HepG2 (cell line): ENCODE results near the gene H6PD. TPM values are rescaled to one million over a fixed set of nuclear protein-coding genes. Genes with fewer than 3 reads are reported as not detected.

Experiments used
- ATAC-seq: fragments of 200-7000 bp; cut with Tn5 transposase; 3 replicates; pipeline ENCODE4 v1.9.1; 2020; ENCODE audit warnings: mild to moderate bottlenecking, moderate library complexity
- BruUV-seq: library from RNA; stranded (reverse); fragments of 400-500 nt; replicated peaks from 2 replicates; lab custom pipeline; 2021; lab: Mats Ljungman, UMichigan
- CTCF ChIA-PET: fragments of 300-600 bp; formaldehyde crosslinking; extraction: SDS; loops from one replicate; lab custom pipeline; 2021; ENCODE audit warnings: low total read pairs, inconsistent platforms, low intra/inter-chr PET ratio; lab: Yijun Ruan, JAX
- POLR2A ChIA-PET: fragments of 350-600 bp; sonication (Branson Sonifier 250); formaldehyde crosslinking; loops from one replicate; lab custom pipeline; 2020; ENCODE audit warnings: antibody characterized with exemption, inconsistent platforms; lab: Yijun Ruan, JAX
- DNase-seq: peaks from one replicate; pipeline ENCODE4 v3.0.0-alpha.2; 2015; ENCODE audit warnings: low spot score
- FAIRE-seq: peaks from 3 replicates; lab custom pipeline; 2011; peaks lifted over from hg19 to GRCh38; lab: Jason Lieb, UNC
- H2AFZ ChIP-seq: one replicate; pipeline ENCODE4 v1.6.1; 2011; ENCODE audit warnings: low read length, inconsistent platforms
- H3K27ac ChIP-seq: fragments of 300-600 bp; 3 replicates; pipeline ENCODE4 v1.8.0; 2011; ENCODE audit warnings: mixed run types, mild to moderate bottlenecking, mixed read lengths, low read length, inconsistent platforms; ENCODE audit not compliant: insufficient read depth; ENCODE audit errors: extremely low read length
- H3K27me3 ChIP-seq, 2 experiments: fragments of 200-600 bp in 1 of 2; 2 replicates in 1 of 2; 3 replicates in 1 of 2; pipeline versions ENCODE4 v1.6.0 to v1.8.0; 2011; ENCODE audit warnings: low read length in 2 of 2, mild to moderate bottlenecking in 2 of 2, moderate library complexity in 2 of 2, inconsistent platforms in 1 of 2; ENCODE audit not compliant: insufficient read depth in 2 of 2, control insufficient read depth in 1 of 2
- H3K36me3 ChIP-seq, 2 experiments: fragments of 200-600 bp in 1 of 2; replicated peaks in 1 of 2; 2 replicates in 1 of 2; 3 replicates in 1 of 2; pipeline versions ENCODE4 v1.5.1 to v1.8.0; 2011; ENCODE audit warnings: low read length in 2 of 2, inconsistent platforms in 1 of 2; ENCODE audit not compliant: insufficient read depth in 2 of 2, control insufficient read depth in 1 of 2
- H3K4me1 ChIP-seq: 2 replicates; pipeline ENCODE4 v1.5.1; 2012; ENCODE audit warnings: low read length, inconsistent platforms; ENCODE audit not compliant: insufficient read depth
- H3K4me2 ChIP-seq: 2 replicates; pipeline ENCODE4 v1.6.0; 2011; ENCODE audit warnings: low read depth, low read length, inconsistent platforms
- H3K4me3 ChIP-seq, 3 experiments: fragments of 200-600 bp in 1 of 3; sonication (generic), shearing (Covaris generic) in 1 of 3; replicated peaks in 1 of 3; 2 replicates each; pipeline ENCODE4 v1.5.1; 2011 to 2016; ENCODE audit warnings: low read length in 3 of 3, inconsistent platforms in 2 of 3, low read depth in 2 of 3, mild to moderate bottlenecking in 2 of 3, control low read depth in 1 of 3, mixed read lengths in 1 of 3; ENCODE audit not compliant: insufficient read depth in 1 of 3
- H3K79me2 ChIP-seq: one replicate; pipeline ENCODE4 v1.6.1; 2011; ENCODE audit warnings: low read length, inconsistent platforms; ENCODE audit not compliant: insufficient read depth
- H3K9ac ChIP-seq: 2 replicates; pipeline ENCODE4 v1.6.0; 2011; ENCODE audit warnings: mild to moderate bottlenecking, low read depth, low read length, inconsistent platforms; ENCODE audit not compliant: insufficient read depth
- H3K9me3 ChIP-seq: 2 replicates; pipeline ENCODE4 v1.5.1; 2012; ENCODE audit warnings: mild to moderate bottlenecking, low read length
- H4K20me1 ChIP-seq: 2 replicates; pipeline ENCODE4 v1.6.0; 2011; ENCODE audit warnings: inconsistent platforms, mild to moderate bottlenecking, low read length, moderate library complexity; ENCODE audit not compliant: insufficient read depth
- HNRNPH1 ChIP-seq: fragments of 200-400 bp; formaldehyde crosslinking; optimal IDR thresholded peaks from 2 replicates; pipeline ENCODE3; 2017; ENCODE audit warnings: mild to moderate bottlenecking, low read depth, low read length
- MAFG ChIP-seq: sonication (generic); formaldehyde crosslinking; IDR thresholded peaks from 2 replicates; pipeline ENCODE4 v1.5.1; 2020; ENCODE audit warnings: mild to moderate bottlenecking, missing genetic modification reagents
- MIXL1 ChIP-seq: IDR thresholded peaks from 2 replicates; pipeline ENCODE4 v1.6.1; 2016
- ONECUT2 ChIP-seq: sonication (generic); formaldehyde crosslinking; IDR thresholded peaks from 2 replicates; pipeline ENCODE4 v1.4.0; 2020; ENCODE audit warnings: missing genetic modification reagents
- REL ChIP-seq: sonication (generic); formaldehyde crosslinking; conservative IDR thresholded peaks from 2 replicates; pipeline ENCODE4 v1.8.0; 2022; ENCODE audit warnings: mild to moderate bottlenecking, missing genetic modification reagents, moderate library complexity
- SALL2 ChIP-seq: sonication (generic); formaldehyde crosslinking; IDR thresholded peaks from 2 replicates; pipeline ENCODE4 v1.8.1; 2023; ENCODE audit warnings: mild to moderate bottlenecking, missing genetic modification reagents, inconsistent platforms
- TBX3 ChIP-seq: fragments of 450-650 bp; IDR thresholded peaks from 2 replicates; pipeline ENCODE4 v1.6.1; 2017; ENCODE audit warnings: antibody characterized with exemption, mild to moderate bottlenecking, inconsistent platforms, borderline replicate concordance
- YY1 ChIP-seq: IDR thresholded peaks from 2 replicates; pipeline ENCODE4 v1.6.1; 2011; ENCODE audit warnings: low read length, low read depth, moderate library complexity, mild to moderate bottlenecking; ENCODE audit not compliant: insufficient read depth, insufficient replicate concordance
- ZBTB10 ChIP-seq: sonication (generic); formaldehyde crosslinking; IDR thresholded peaks from 2 replicates; pipeline ENCODE4 v1.4.0; 2020; ENCODE audit warnings: missing genetic modification reagents, borderline replicate concordance
- ZBTB2 ChIP-seq: sonication (generic); formaldehyde crosslinking; IDR thresholded peaks from 2 replicates; pipeline ENCODE4 v1.8.0; 2022; ENCODE audit warnings: low read depth, missing genetic modification reagents
- ZNF234 ChIP-seq: sonication (generic); formaldehyde crosslinking; conservative IDR thresholded peaks from 2 replicates; pipeline ENCODE4 v1.5.1; 2020; ENCODE audit warnings: mild to moderate bottlenecking, missing genetic modification reagents
- ZNF333 ChIP-seq: sonication (generic); formaldehyde crosslinking; IDR thresholded peaks from 2 replicates; pipeline ENCODE4 v1.4.0; 2020; ENCODE audit warnings: mild to moderate bottlenecking, missing genetic modification reagents, borderline replicate concordance
- ZNF597 ChIP-seq: sonication (generic); formaldehyde crosslinking; IDR thresholded peaks from 2 replicates; pipeline ENCODE4 v1.5.0; 2020; ENCODE audit warnings: missing genetic modification reagents
- ZNF646 ChIP-seq: sonication (generic); formaldehyde crosslinking; IDR thresholded peaks from 2 replicates; pipeline ENCODE4 v1.9.0; 2021; ENCODE audit warnings: mild to moderate bottlenecking, missing genetic modification reagents
- WGBS: methylation state at CpG from one replicate; pipeline ENCODE4 v1.1.6; 2017; ENCODE audit warnings: low lambda C conversion rate; 5-methylcytosine and 5-hydroxymethylcytosine counted together
- in situ Hi-C: cut with HindIII; loops from 2 replicates; pipeline ENCODE4 v1.10.0; 2017; ENCODE audit warnings: low pct_unique_long_range_greater_than_20kb; ENCODE audit not compliant: extremely low pct_ligation_motif_present
- intact Hi-C: fragments of 100-400 bp; cut with micrococcal nuclease; formaldehyde crosslinking; loops from one replicate; pipeline ENCODE4 v1.10.0; 2022; ENCODE audit not compliant: unreplicated experiment
- polyA plus RNA-seq, 8 experiments: library from polyadenylated mRNA; depleted of rRNA in 3 of 8; stranded (reverse) in 7 of 8; unstranded in 1 of 8; fragments of >200 nt; fragmentation: Illumina TruSeq in 4 of 8; extraction: Trizol in 4 of 8; gene quantifications; 2 replicates each; pipeline versions ENCODE4 v1.2.1 to v1.2.3, GENCODE V29; 2011 to 2016; ENCODE audit warnings: low read depth in 4 of 8, missing spikeins in 1 of 8, mixed read lengths in 1 of 8; ENCODE audit not compliant: insufficient read depth in 1 of 8
- total RNA-seq, 5 experiments: library from RNA; depleted of rRNA; stranded (reverse); fragments of >200 nt; fragmentation: Illumina TruSeq; extraction: Trizol; gene quantifications; 2 replicates each; pipeline ENCODE4 v1.2.3, GENCODE V29; 2016; ENCODE audit warnings: low read depth in 1 of 5

The H6PD gene
- total and polyA plus RNA-seq, 2 of the 13 experiments (the other 11 are each of a cell fraction or from before 2014, with no cell fraction given), result 9.3 to 14.1 TPM

GRCh38 chr1:9275161-9275560 lies 40.6 kb downstream of the H6PD start:
- H3K9ac ChIP-seq, result no peak overlapping the region
- H3K4me1 ChIP-seq, result peaks cover 30% of the 10 kb centered on the region
- no peak overlapping the region for H2AFZ ChIP-seq
- DNase-seq, result no peak
- FAIRE-seq, result no peak
- in situ Hi-C loops, result no loop called here
- CTCF ChIA-PET, result no interaction called here
- no peaks in the 10 kb centered on the region for H3K27me3 ChIP-seq
- no peaks in the 10 kb centered on the region for H3K9me3 ChIP-seq
- H3K79me2 ChIP-seq, result no peaks in the 10 kb centered on the region
- no TSS peak for BruUV-seq
- WGBS, result 88% methylated on average over 10 of the region's 10 CpGs
- intact Hi-C loops, result no loop called here
- no peaks in the 10 kb centered on the region for H3K36me3 ChIP-seq
- no peak for ATAC-seq
- POLR2A ChIA-PET, result no interaction called here
- no peak overlapping the region; a peak in 1 of 6 replicates for H3K4me3 ChIP-seq
- no peak overlapping the region for H3K4me2 ChIP-seq
- no peak overlapping the region for H3K27ac ChIP-seq
- no peaks in the 10 kb centered on the region for H4K20me1 ChIP-seq
- TF ChIP-seq TBX3 (no peak), ZNF234 (CRISPR knock-in tag) (no peak), YY1 (no peak), HNRNPH1 (no peak), SALL2 (CRISPR knock-in tag) (no peak), ZNF597 (CRISPR knock-in tag) (no peak), ZBTB2 (CRISPR knock-in tag) (no peak), ZNF333 (CRISPR knock-in tag) (no peak), REL (CRISPR knock-in tag) (no peak), MAFG (CRISPR knock-in tag) (no peak), ZBTB10 (no peak), MIXL1 (CRISPR knock-in tag) (no peak), ZNF646 (CRISPR knock-in tag) (no peak), ONECUT2 (CRISPR knock-in tag) (no peak)
